Activated CD4-positive, CD25-positive, alpha-beta regulatory T cell (primary cell): ENCODE data around the gene PMAIP1.

Experiments used
- DNase-seq, 4 experiments: peaks; one replicate each; lab custom pipeline; 2025; lab: John Stamatoyannopoulos, UW

PMAIP1 gene

DNA sequence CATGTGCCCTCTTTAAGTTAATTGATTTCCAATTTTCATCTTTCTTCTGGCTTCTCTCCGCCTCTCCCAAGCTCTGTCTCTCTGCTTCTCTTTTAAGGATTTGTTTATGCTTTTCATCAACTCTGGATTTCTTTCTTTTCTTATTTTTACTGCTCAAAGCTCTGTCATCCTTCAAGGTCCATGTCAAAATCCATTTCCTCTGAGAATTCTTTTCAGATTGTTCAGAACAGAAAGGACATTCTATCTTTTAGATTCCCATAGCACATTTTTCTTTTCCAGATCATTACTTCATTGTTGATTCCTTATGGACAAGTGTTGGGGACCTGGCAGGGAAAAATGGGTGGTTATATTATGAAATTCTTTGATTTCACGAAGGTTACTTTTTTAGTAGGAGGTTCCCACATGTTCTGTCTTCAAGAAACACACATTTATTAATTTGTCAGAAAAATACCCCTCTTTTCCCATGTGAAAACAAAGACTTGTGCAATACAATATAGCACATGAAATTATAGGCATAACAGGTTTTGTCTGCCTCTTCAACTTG, 12.3 kb downstream of the PMAIP1 start:
- no peak for DNase-seq

DNA sequence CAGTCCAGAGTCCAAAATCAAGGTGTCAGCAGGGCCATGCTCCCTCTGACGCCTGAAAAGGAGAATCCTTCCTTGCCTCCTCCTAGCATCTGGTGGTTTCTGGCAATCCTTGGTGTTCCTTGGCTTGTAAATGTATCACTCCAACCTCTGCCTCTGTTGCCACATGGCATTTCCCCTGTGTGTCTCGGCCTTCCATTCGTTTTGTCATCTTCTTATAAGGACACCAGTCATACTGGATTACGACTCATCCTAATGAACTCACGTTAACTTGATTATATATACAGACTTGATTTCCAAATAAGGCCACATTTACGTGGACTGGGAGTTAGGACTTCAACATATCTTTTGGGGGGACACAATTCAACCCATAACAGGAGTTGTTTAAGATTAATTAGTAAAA, 15.8 kb downstream of the PMAIP1 start:
- no peak for DNase-seq

DNA sequence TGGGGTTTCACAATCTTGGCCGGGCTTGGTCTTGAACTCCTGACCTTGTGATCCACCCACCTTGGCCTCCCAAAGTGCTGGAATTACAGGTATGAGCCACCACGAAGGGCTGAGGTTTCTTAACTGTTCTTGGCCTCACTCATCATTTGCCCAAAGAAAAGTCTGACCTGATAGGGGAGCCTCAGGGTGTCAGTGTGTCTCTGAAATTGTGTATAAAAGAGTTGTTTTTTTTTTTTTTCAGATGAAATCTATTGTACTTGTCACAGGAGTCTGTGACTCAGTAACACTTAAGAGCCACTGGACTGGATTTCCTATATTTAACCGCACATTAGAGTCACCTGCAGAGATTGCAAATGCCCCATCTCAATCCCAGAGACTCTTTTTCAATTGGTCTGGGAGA, 16.9 kb downstream of the PMAIP1 start:
- DNase-seq: no peak

DNA sequence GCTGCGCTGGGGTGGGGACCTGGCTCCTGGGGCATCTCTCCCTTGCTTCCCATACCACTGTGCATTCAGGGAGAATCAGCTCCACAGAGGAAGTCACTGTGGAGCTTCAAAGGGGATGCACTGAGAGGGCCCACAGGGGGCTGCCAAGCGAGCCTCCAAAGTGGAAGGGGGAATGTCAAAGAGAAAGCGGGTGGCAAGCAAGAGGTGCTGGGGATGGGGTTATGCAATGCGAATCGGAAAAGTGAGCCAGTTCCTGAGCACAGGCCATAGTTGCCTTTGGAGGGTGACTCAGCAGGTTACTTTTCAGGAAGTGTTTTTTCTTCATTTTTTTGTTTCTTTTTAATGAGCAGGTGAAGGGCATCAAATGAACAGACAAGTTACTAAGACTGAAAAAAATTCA, 17.6 kb downstream of the PMAIP1 start:
- DNase-seq: no peak

- DNase-seq: peak in 1 of 4 experiments; percentile 2
Observed at GRCh38 chr18:59918320-59918755, 18.5 kb downstream of the PMAIP1 start.

- DNase-seq: no peak
Observed at GRCh38 chr18:59918997-59919396, 19.2 kb downstream of the PMAIP1 start.

DNA sequence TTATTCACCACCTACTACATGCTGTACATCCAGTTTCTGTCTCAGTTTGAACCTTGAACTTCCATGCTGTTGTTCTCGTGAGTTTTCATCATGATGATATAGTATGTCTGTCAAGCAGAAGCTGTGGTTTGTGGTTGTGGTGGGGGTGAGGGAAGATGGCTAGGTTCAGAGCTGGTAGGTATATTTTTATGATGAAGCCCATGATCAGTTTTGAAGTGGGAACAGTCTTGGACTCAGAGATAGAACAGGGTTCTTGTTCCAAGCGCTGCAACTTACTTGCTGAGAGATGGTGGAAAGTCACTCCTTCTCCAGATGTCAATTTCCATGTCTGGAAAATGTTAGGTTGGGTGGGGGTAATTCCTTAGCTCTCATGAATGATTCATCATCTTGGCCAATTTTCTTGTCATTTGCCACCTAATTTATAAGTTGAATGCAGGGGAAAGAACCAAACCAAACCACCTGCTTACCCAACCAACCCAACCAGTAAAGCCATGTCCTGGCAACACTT, 21.6 kb downstream of the PMAIP1 start:
- DNase-seq: peak in 1 of 4 experiments; percentile 13

GRCh38 chr18:59923539-59924196, 23.9 kb downstream of the PMAIP1 start:
- no peak for DNase-seq

GRCh38 chr18:59926131-59926530, 26.3 kb downstream of the PMAIP1 start:
- DNase-seq: no peak

DNA sequence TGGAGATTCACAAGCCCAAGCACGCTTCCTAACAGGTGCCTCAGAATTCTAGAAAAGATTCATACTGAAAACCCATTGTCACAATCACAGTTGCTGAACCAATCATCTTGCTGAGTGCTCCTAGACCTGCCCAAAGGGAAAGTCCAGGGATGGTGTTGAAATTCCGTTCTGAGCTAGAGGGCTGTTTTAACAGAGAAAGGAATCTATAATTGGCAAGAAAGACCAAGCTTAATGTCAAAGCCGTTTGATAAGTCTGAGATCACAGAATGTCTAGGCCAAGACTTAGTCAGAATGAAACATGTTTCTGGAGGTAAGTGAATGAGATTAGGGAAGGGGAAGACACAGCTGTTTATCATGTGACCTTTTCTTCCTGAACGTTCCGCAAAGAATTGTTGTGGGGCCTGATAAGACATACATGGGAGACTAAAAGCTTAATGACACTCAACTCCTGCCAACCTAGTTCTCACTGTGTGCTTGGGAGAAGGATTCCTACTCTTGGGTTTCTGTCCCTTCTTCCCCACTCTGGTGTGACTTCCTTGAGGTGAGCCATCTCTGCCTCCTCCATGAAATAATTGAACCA, 27.5 kb downstream of the PMAIP1 start:
- DNase-seq: peak in 1 of 4 experiments; percentile 7

DNA sequence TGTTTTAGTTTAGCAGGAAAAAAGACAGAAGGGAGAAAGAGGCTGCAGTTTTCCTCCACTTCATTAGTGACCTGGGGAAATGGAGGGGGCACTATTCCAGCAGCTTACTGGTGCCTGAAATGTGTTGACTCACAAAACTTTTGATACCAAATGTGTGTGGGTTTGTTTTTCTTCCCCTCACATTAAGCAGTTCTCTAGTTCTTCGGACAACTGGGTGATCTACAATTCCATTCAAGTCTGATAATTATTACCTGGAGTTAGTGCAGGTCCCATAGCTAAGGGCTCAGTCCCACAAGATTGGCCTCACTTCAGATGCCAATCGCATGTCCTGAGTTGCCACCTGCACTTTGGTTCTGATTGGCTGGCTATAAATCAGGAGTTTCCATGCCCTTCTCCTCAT, 28.4 kb downstream of the PMAIP1 start:
- DNase-seq: no peak

DNA sequence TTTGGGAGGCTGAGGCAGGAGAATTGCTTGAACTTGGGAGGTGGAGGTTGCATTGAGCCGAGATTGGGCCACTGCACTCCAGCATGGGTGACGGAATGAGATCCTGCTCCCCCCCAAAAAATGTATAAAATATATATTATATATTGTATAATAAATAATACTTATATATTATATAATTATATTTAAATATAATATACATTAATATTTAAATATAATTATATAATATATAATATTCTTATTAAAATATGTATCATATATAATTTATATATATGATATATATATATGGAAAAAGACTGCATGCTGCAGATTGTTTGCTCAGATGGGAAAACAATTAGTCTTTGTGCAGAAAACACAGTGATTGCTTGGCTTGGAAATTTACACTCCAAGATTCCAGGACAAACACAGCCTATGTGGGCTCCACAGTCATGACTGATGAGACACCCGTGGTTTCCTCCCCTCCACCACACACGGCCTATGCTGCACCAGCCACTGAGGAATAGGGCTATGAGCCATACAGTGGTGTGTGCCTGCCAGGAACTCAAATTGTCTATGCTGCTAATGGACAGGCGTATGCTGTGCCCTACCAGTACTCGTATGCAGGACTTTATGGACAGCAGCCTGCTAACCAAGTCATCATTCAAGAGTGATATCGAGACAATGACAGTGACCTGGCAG, 30.0 kb downstream of the PMAIP1 start:
- no peak for DNase-seq

GRCh38 chr18:59932401-59932800, 32.6 kb downstream of the PMAIP1 start:
- DNase-seq: no peak

- DNase-seq: no peak
Observed at GRCh38 chr18:59938676-59939075, 38.9 kb downstream of the PMAIP1 start.

GRCh38 chr18:59939127-59939526, 39.3 kb downstream of the PMAIP1 start:
- no peak for DNase-seq

GRCh38 chr18:59940068-59940467, 40.3 kb downstream of the PMAIP1 start:
- DNase-seq: no peak

GRCh38 chr18:59941331-59941730, 41.5 kb downstream of the PMAIP1 start:
- DNase-seq: no peak

GRCh38 chr18:59942601-59943000, 42.8 kb downstream of the PMAIP1 start:
- DNase-seq: no peak

DNA sequence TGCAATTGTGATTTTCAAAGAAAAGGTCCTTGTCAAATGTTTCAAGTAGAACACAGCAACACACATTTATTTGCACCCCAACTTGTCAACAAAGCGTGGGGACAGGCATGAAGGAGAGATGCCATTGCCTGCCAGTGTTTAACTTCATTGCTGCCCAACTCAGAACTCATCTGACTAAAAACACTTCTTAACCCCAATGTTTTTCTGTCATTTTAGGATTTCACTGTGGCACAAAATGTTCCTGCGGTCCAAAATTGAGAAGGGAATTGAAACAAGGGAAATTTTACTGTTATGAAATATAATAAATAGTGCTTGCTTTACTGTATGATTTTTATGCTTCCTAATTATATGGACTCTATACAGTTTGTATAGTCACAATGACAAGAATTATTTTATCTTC, 45.7 kb downstream of the PMAIP1 start:
- DNase-seq: no peak

- no peak for DNase-seq
Observed at GRCh38 chr18:59950215-59950944, 50.6 kb downstream of the PMAIP1 start.

GRCh38 chr18:59951591-59951990, 51.8 kb downstream of the PMAIP1 start:
- no peak for DNase-seq
